AG10803 (cell line): ENCODE results near the gene ALOXE3.
A peak's percentile ranks its signal among the peaks of the same experiment; 100 is the strongest.

ENCODE experiments used
- DNase-seq: peaks from one replicate; pipeline ENCODE4 v3.0.0; 2010; ENCODE audit warnings: low read depth
- H3K4me3 ChIP-seq: 2 replicates; pipeline ENCODE4 v1.5.1; 2011; ENCODE audit warnings: mild to moderate bottlenecking, low read length, control low read depth
- CTCF ChIP-seq: conservative IDR thresholded peaks from 2 replicates; pipeline ENCODE4 v1.5.1; 2011; ENCODE audit warnings: mild to moderate bottlenecking, low read length, control low read depth, inconsistent platforms

ALOXE3 gene

DNA sequence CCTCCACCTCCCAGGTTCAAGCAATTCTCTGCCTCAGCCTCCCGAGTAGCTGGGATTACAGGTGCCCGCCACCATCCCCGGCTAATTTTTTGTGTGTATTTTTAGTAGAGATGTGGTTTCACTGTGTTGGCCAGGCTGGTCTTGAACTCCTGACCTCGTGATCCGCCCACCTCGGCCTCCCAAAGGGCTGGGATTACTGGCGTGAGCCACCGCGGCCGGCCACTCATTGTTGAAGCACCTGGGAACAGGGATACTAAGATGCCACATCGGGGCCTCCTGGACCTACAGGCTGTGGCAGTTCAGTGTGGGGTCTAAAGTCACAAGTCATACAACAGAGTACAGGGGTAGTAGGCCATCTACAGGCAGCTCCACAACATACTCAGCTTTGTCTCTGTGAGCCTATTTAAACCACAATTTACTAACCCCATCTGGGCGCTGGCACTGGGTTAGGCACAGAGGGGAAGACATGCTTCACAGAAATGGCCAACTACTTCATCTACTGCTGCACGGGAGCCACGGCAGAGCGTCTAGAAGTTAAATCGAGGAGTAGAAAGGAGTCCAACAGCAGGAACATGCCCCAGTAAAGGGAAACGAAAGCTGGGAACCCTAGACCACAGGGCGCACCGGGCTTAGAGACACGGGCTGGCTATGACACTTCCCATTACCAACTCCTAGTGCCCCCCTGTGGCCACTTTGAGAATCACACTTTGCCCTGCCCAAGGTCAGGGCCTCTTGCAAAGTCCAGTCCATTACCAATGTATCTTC is 40.1 kb upstream of the ALOXE3 start:
- peak; percentile 88 for DNase-seq
- TF ChIP-seq CTCF, result peak; percentile 82
- H3K4me3 ChIP-seq, result no peak overlapping the region

DNA sequence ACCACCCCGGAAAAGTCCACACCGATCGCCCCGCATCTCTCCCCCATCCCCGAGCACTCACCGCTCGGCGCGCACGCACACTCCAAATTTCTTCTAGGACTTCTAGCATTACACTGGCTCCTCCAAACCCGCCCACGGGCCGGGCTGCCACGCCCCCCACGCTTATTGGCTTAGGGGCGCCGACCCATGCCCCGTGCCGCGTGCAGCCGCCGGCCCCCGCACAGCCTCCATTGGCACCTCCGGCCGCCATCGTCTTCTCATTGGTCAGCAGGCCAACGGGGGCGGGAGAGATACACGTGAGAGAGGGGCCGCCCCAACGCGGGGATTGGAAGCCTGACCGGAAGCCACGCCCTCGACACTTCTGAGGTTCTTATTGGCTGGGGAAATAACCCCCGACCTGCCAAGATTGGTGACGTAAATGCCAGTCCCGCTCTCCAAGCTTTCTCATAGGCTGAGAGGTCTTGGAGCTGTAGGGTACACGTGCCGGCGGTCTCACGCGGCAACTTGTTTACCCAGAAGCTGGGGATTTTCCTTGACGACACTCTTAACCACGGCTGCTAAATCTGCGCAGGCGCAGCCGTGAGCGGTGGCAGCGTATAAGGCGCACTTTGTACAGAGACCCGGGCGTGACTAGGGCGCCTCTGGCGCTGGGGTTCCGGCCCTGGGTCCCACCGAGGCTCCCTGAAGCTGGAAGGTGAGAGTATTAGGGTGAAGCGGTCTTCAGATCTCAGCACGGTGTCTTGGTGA is 38.1 kb upstream of the ALOXE3 start:
- H3K4me3 ChIP-seq, result peak overlapping the region; percentile 84
- TF ChIP-seq CTCF, result peak; percentile 18
- peak; percentile 100 for DNase-seq

DNA sequence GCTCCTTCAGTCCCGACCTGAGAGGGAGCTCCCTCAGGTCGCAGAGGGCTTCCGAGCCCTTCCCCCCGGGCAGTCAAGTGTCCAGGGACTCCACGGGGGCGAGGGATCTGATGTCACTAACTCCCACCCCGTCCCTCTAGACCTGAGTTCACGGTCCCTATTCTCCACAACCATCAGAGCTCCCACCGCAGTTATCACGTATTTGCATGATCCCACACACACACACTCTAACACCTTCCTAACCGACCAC is 37.6 kb upstream of the ALOXE3 start:
- peak overlapping the region; percentile 84 for H3K4me3 ChIP-seq
- TF ChIP-seq CTCF, result no peak
- no peak for DNase-seq

GRCh38 chr17:8155231-8155995 is 37.1 kb upstream of the ALOXE3 start:
- no peak for TF ChIP-seq CTCF
- no peak for DNase-seq
- H3K4me3 ChIP-seq, result peak overlapping the region; percentile 84

GRCh38 chr17:8154608-8155155 is 36.4 kb upstream of the ALOXE3 start:
- DNase-seq, result no peak
- peak overlapping the region; percentile 84 for H3K4me3 ChIP-seq
- no peak for TF ChIP-seq CTCF

- peak overlapping the region; percentile 51 for H3K4me3 ChIP-seq
- TF ChIP-seq CTCF, result no peak
- DNase-seq, result peak; percentile 99
These were observed 35.8 kb upstream of the ALOXE3 start for GRCh38 chr17:8153957-8154607.
